H1 (cell line): Measurements from ENCODE around the gene NELL2. TPM values are rescaled to one million over a fixed set of nuclear protein-coding genes. Genes with fewer than 3 reads are reported as not detected.

Source experiments
- CTCF ChIA-PET: fragments of 300-600 bp; sonication (Branson Sonifier 250); formaldehyde crosslinking; loops from one replicate; lab custom pipeline; 2021; ENCODE audit not compliant: partially characterized antibody; lab: Charles Lee
- POLR2A ChIA-PET: fragments of 300-600 bp; sonication (Branson Sonifier 250); formaldehyde crosslinking; loops from one replicate; lab custom pipeline; 2021; ENCODE audit warnings: inconsistent platforms; ENCODE audit not compliant: partially characterized antibody; lab: Charles Lee
- DNase-seq, 2 experiments: peaks; one replicate each; pipeline versions ENCODE4 v3.0.0 to v3.0.0-alpha.2; 2010 to 2022; ENCODE audit warnings: low spot score in 2 of 2, low read depth in 1 of 2, mixed read lengths in 1 of 2
- FAIRE-seq: peaks from 2 replicates; lab custom pipeline; 2011; peaks lifted over from hg19 to GRCh38; lab: Jason Lieb, UNC
- H2AFZ ChIP-seq: 2 replicates; pipeline ENCODE4 v1.8.1; 2012; ENCODE audit warnings: low read length, inconsistent platforms
- H2AK5ac ChIP-seq: 2 replicates; pipeline ENCODE4 v1.6.1; 2013; ENCODE audit warnings: low read depth, low read length
- H2BK120ac ChIP-seq: replicated peaks from 2 replicates; pipeline ENCODE3; 2013; ENCODE audit warnings: low read depth, low read length, inconsistent platforms
- H2BK12ac ChIP-seq: 2 replicates; pipeline ENCODE4 v1.6.1; 2013; ENCODE audit warnings: low read depth, low read length
- H2BK15ac ChIP-seq: 2 replicates; pipeline ENCODE4 v1.6.1; 2013; ENCODE audit warnings: low read length
- H2BK20ac ChIP-seq: 2 replicates; pipeline ENCODE4 v1.6.1; 2013; ENCODE audit warnings: low read length
- H2BK5ac ChIP-seq: 2 replicates; pipeline ENCODE4 v1.6.1; 2013; ENCODE audit warnings: low read depth, low read length
- H3K14ac ChIP-seq: 2 replicates; pipeline ENCODE4 v1.6.1; 2013; ENCODE audit warnings: inconsistent platforms; ENCODE audit not compliant: insufficient read length
- H3K18ac ChIP-seq: 2 replicates; pipeline ENCODE4 v1.6.1; 2013; ENCODE audit warnings: low read length; ENCODE audit errors: extremely low read depth
- H3K23ac ChIP-seq: 2 replicates; pipeline ENCODE4 v1.6.1; 2013; ENCODE audit warnings: inconsistent platforms; ENCODE audit not compliant: insufficient read length
- H3K23me2 ChIP-seq: 2 replicates; pipeline ENCODE4 v1.6.1; 2013; ENCODE audit warnings: low read depth, low read length
- H3K27ac ChIP-seq: 2 replicates; pipeline ENCODE4 v1.6.1; 2011; ENCODE audit warnings: low read depth, low read length, inconsistent platforms
- H3K27me3 ChIP-seq, 4 experiments: replicated peaks in 1 of 4; 1 replicate in 1 of 4; 2 replicates in 3 of 4; pipeline versions ENCODE4 v1.6.1 to v1.8.1; 2011 to 2013; ENCODE audit warnings: low read length in 3 of 4, mild to moderate bottlenecking in 3 of 4, inconsistent platforms in 2 of 4, mixed read lengths in 2 of 4, moderate library complexity in 1 of 4; ENCODE audit not compliant: control insufficient read depth in 3 of 4, insufficient read depth in 3 of 4; ENCODE audit errors: extremely low read depth in 1 of 4
- H3K36me3 ChIP-seq, 4 experiments: 2 replicates each; pipeline versions ENCODE4 v1.6.1 to v1.8.1; 2011 to 2013; ENCODE audit warnings: mild to moderate bottlenecking in 4 of 4, low read length in 3 of 4, moderate library complexity in 2 of 4, control low read depth in 1 of 4, inconsistent platforms in 1 of 4; ENCODE audit not compliant: insufficient read depth in 4 of 4, control insufficient read depth in 2 of 4
- H3K4ac ChIP-seq: replicated peaks from 2 replicates; pipeline ENCODE3; 2013; ENCODE audit warnings: low read length, low read depth, mixed read lengths, inconsistent platforms; ENCODE audit not compliant: insufficient read length
- H3K4me1 ChIP-seq, 4 experiments: replicated peaks in 1 of 4; 1 replicate in 1 of 4; 2 replicates in 3 of 4; pipeline versions ENCODE4 v1.6.1 to v1.8.1; 2011 to 2013; ENCODE audit warnings: low read length in 3 of 4, inconsistent platforms in 2 of 4, mixed read lengths in 1 of 4; ENCODE audit not compliant: insufficient read depth in 4 of 4, control insufficient read depth in 3 of 4
- H3K4me2 ChIP-seq, 2 experiments: 2 replicates each; pipeline versions ENCODE4 v1.6.1 to v1.8.1; 2011 to 2013; ENCODE audit warnings: low read depth in 2 of 2, low read length in 2 of 2, control low read depth in 1 of 2, inconsistent platforms in 1 of 2, mild to moderate bottlenecking in 1 of 2; ENCODE audit not compliant: insufficient read depth in 1 of 2
- H3K4me3 ChIP-seq, 4 experiments: fragments of 200-600, 300-600 bp in 1 of 4; sonication (generic), shearing (Covaris generic), sonication (Bioruptor Twin) in 1 of 4; 2 replicates each; pipeline versions ENCODE4 v1.5.1 to v1.8.1; 2011 to 2016; ENCODE audit warnings: low read length in 4 of 4, low read depth in 3 of 4, control low read depth in 2 of 4, inconsistent platforms in 2 of 4, mild to moderate bottlenecking in 2 of 4, mixed read lengths in 1 of 4, moderate library complexity in 1 of 4; ENCODE audit not compliant: insufficient read depth in 2 of 4; ENCODE audit errors: extremely low read depth in 1 of 4
- H3K56ac ChIP-seq: replicated peaks from 2 replicates; pipeline ENCODE3; 2013; ENCODE audit warnings: low read depth, mild to moderate bottlenecking, mixed read lengths, low read length, inconsistent platforms; ENCODE audit not compliant: insufficient read length
- H3K79me1 ChIP-seq: 2 replicates; pipeline ENCODE4 v1.6.1; 2013; ENCODE audit warnings: low read depth, low read length, control low read depth
- H3K79me2 ChIP-seq, 2 experiments: 2 replicates each; pipeline versions ENCODE4 v1.6.1 to v1.8.1; 2012 to 2013; ENCODE audit warnings: low read length in 2 of 2, mild to moderate bottlenecking in 2 of 2, inconsistent platforms in 1 of 2; ENCODE audit not compliant: insufficient read depth in 2 of 2, control insufficient read depth in 1 of 2
- H3K9ac ChIP-seq, 4 experiments: replicated peaks in 1 of 4; 1 replicate in 1 of 4; 2 replicates in 3 of 4; pipeline versions ENCODE4 v1.6.1 to v1.8.1; 2011 to 2013; ENCODE audit warnings: low read depth in 3 of 4, low read length in 3 of 4, control low read depth in 2 of 4, mild to moderate bottlenecking in 2 of 4, moderate library complexity in 2 of 4, inconsistent platforms in 1 of 4; ENCODE audit errors: extremely low read depth in 1 of 4
- H3K9me3 ChIP-seq, 2 experiments: 2 replicates each; pipeline versions ENCODE4 v1.6.1 to v1.8.1; 2012 to 2013; ENCODE audit warnings: mild to moderate bottlenecking in 2 of 2, moderate library complexity in 2 of 2, control low read depth in 1 of 2, inconsistent platforms in 1 of 2, low read depth in 1 of 2, low read length in 1 of 2, mixed read lengths in 1 of 2; ENCODE audit not compliant: insufficient read depth in 2 of 2
- H4K20me1 ChIP-seq, 2 experiments: replicated peaks in 1 of 2; 2 replicates each; pipeline versions ENCODE3 to v1.8.1; 2011 to 2013; ENCODE audit warnings: inconsistent platforms in 2 of 2, low read length in 2 of 2, mild to moderate bottlenecking in 1 of 2; ENCODE audit not compliant: insufficient read depth in 2 of 2, control insufficient read depth in 1 of 2
- H4K5ac ChIP-seq: 2 replicates; pipeline ENCODE4 v1.6.1; 2013; ENCODE audit warnings: low read length, low read depth, mixed read lengths, inconsistent platforms; ENCODE audit not compliant: insufficient read length
- H4K8ac ChIP-seq: 2 replicates; pipeline ENCODE4 v1.8.0; 2013; ENCODE audit warnings: mild to moderate bottlenecking, moderate library complexity, low read length, inconsistent platforms; ENCODE audit not compliant: insufficient read depth; ENCODE audit errors: extremely low read depth
- H4K91ac ChIP-seq: replicated peaks from 2 replicates; pipeline ENCODE3; 2013; ENCODE audit warnings: low read length, mixed read lengths, inconsistent platforms; ENCODE audit not compliant: insufficient read length
- BRCA1 ChIP-seq: IDR thresholded peaks from 2 replicates; pipeline ENCODE4 v1.6.1; 2012; ENCODE audit warnings: low read depth, low read length, improper control_type of control experiment
- CHD1 ChIP-seq: IDR thresholded peaks from 2 replicates; pipeline ENCODE4 v1.6.1; 2012; ENCODE audit warnings: low read depth, low read length, improper control_type of control experiment
- GABPA ChIP-seq: IDR thresholded peaks from 2 replicates; pipeline ENCODE4 v1.6.1; 2011; ENCODE audit warnings: mild to moderate bottlenecking, low read length, moderate library complexity, borderline replicate concordance; ENCODE audit not compliant: insufficient read depth
- GTF2F1 ChIP-seq: IDR thresholded peaks from 2 replicates; pipeline ENCODE4 v1.6.1; 2012; ENCODE audit warnings: low read depth, low read length, improper control_type of control experiment, borderline replicate concordance
- JUND ChIP-seq: IDR thresholded peaks from 2 replicates; pipeline ENCODE4 v1.6.1; 2011; ENCODE audit warnings: mild to moderate bottlenecking, improper control_type of control experiment, low read length
- MAFK ChIP-seq: IDR thresholded peaks from 2 replicates; pipeline ENCODE4 v1.6.1; 2012; ENCODE audit warnings: low read depth, mild to moderate bottlenecking, improper control_type of control experiment, low read length
- NRF1 ChIP-seq: IDR thresholded peaks from 2 replicates; pipeline ENCODE4 v1.6.1; 2011; ENCODE audit warnings: mild to moderate bottlenecking, low read depth, low read length, improper control_type of control experiment
- RAD21 ChIP-seq, 2 experiments: IDR thresholded peaks in 1 of 2; conservative IDR thresholded peaks in 1 of 2; 2 replicates each; pipeline ENCODE4 v1.6.1; 2011; ENCODE audit warnings: low read depth in 2 of 2, low read length in 2 of 2, improper control_type of control experiment in 1 of 2, inconsistent platforms in 1 of 2, mild to moderate bottlenecking in 1 of 2, moderate library complexity in 1 of 2
- RBBP5 ChIP-seq: IDR thresholded peaks from 2 replicates; pipeline ENCODE4 v1.7.1; 2012; ENCODE audit warnings: low read depth, mild to moderate bottlenecking, inconsistent platforms, low read length, moderate library complexity, borderline replicate concordance
- RXRA ChIP-seq: IDR thresholded peaks from 2 replicates; pipeline ENCODE4 v1.6.1; 2011; ENCODE audit warnings: low read depth, mild to moderate bottlenecking, low read length, moderate library complexity; ENCODE audit not compliant: insufficient read depth
- SIRT6 ChIP-seq: IDR thresholded peaks from one replicate; pipeline ENCODE4 v1.7.1; 2012; ENCODE audit warnings: low read length, inconsistent platforms
- SP2 ChIP-seq: IDR thresholded peaks from 2 replicates; pipeline ENCODE4 v1.6.1; 2012; ENCODE audit warnings: mild to moderate bottlenecking, low read length, inconsistent platforms
- SP4 ChIP-seq: IDR thresholded peaks from 2 replicates; pipeline ENCODE4 v1.6.1; 2012; ENCODE audit warnings: low read length, inconsistent platforms
- TCF12 ChIP-seq: IDR thresholded peaks from 2 replicates; pipeline ENCODE4 v1.6.1; 2011; ENCODE audit warnings: low read depth, mild to moderate bottlenecking, low read length
- YY1 ChIP-seq: IDR thresholded peaks from 2 replicates; pipeline ENCODE4 v1.6.1; 2011; ENCODE audit warnings: low read depth, mild to moderate bottlenecking, low read length
- WGBS, 2 experiments: shearing (Covaris generic) in 1 of 2; methylation state at CpG; one replicate each; pipeline versions ENCODE4 v1.1.6 to v1.1.7; 2013 to 2015; ENCODE audit warnings: low lambda C conversion rate in 2 of 2, mixed read lengths in 2 of 2, inconsistent platforms in 1 of 2, low coverage in 1 of 2, missing lambda C conversion rate in 1 of 2; ENCODE audit not compliant: insufficient replicate concordance in 2 of 2, insufficient coverage in 1 of 2, insufficient read length in 1 of 2; ENCODE audit errors: extremely low coverage in 1 of 2, missing lambda C conversion rate in 1 of 2; 5-methylcytosine and 5-hydroxymethylcytosine counted together
- polyA plus RNA-seq, 7 experiments: library from polyadenylated mRNA; depleted of rRNA in 3 of 7; stranded (reverse) in 5 of 7; unstranded in 2 of 7; fragments of >200 nt in 5 of 7; fragments of 200-250 nt in 2 of 7; gene quantifications; 1 replicate in 5 of 7; 2 replicates in 1 of 7; 4 replicates in 1 of 7; pipeline versions ENCODE4 v1.2.1 to v1.2.3, GENCODE V29; 2011 to 2013; ENCODE audit warnings: missing spikeins in 2 of 7, mixed read lengths in 2 of 7
- total RNA-seq: library from RNA; stranded (reverse); fragmentation: NEBNext Ultra II Directional; extraction: Animal tissue kit (Norgen Biotek cat#: 25700); gene quantifications from 2 replicates; pipeline ENCODE4 v1.2.1, GENCODE V29; 2021

NELL2 gene
- total and polyA plus RNA-seq, 2 of the 8 experiments (the other 6 are each of a cell fraction or from before 2014, with no cell fraction given), result 54.2 to 56.8 TPM

DNA sequence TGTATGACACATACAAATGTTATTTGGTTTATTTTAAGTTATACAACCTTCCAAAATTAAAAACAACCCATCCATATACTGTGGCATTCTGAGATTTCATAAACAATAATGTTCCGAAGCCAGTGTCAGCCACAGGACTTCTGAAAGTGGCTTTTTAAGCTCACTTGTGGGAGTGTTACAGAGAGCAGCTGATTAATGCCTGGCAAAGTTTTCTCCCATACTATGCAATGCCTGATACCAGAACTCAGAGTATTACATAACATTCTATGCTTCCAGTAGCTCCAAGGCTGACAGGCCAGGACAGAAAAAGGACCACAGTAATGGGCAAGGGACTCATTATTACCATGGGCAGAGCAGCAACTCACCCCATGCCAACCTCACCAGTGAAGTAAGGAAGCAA is 29.3 kb downstream of the NELL2 start:
- peaks cover 0 to 2% (median under 1%) of the 10 kb centered on the region in 4 experiments; a peak in 3 of 7 replicates for H3K4me1 ChIP-seq
- no peaks in the 10 kb centered on the region for H3K36me3 ChIP-seq
- H3K4ac ChIP-seq, result no peak overlapping the region
- ChIA-PET CTCF (interaction anchor here (1.1 kb wide), 1 partner anchor 34 kb away, joined by 4 read pairs; no protein-coding TSS in a partner anchor), POLR2A (no interaction called here)
- DNase-seq (no peak), FAIRE-seq (no peak)
- no peak overlapping the region for H2AFZ ChIP-seq
- H3K27me3 ChIP-seq, result no peaks in the 10 kb centered on the region
- peaks cover 3% of the 10 kb centered on the region; the same call in 1 of the 2 replicates for H3K79me1 ChIP-seq
- WGBS, 2 experiments, result 93% methylated on average over 1 of the region's 1 CpG; no CpG with 5 or more reads in 1 of the 2 experiments
- H2BK12ac ChIP-seq, result no peak overlapping the region
- H2BK20ac ChIP-seq, result no peak overlapping the region
- no peaks in the 10 kb centered on the region for H3K23me2 ChIP-seq
- peaks cover 0 to 6% of the 10 kb centered on the region in 2 experiments for H4K20me1 ChIP-seq
- H4K91ac ChIP-seq, result no peak overlapping the region
- H3K27ac ChIP-seq, result no peak overlapping the region
- H3K4me2 ChIP-seq, result no peak overlapping the region
- H3K79me2 ChIP-seq, result peaks cover 3 to 6% of the 10 kb centered on the region in 2 experiments; a peak in 3 of 4 replicates
- H3K23ac ChIP-seq, result no peak overlapping the region
- H3K18ac ChIP-seq, result no peak overlapping the region
- H3K9ac ChIP-seq, result no peak overlapping the region
- H2BK5ac ChIP-seq, result no peak overlapping the region
- H2BK120ac ChIP-seq, result no peak overlapping the region
- no peak overlapping the region for H3K14ac ChIP-seq
- no peak overlapping the region for H2BK15ac ChIP-seq
- no peak overlapping the region for H4K5ac ChIP-seq
- H3K4me3 ChIP-seq, result no peak overlapping the region
- H3K56ac ChIP-seq, result no peak overlapping the region
- H3K9me3 ChIP-seq, result no peaks in the 10 kb centered on the region
- H4K8ac ChIP-seq, result no peak overlapping the region
- H2AK5ac ChIP-seq, result no peak overlapping the region
- TF ChIP-seq RBBP5 (no peak), SP2 (no peak), JUND (no peak), BRCA1 (no peak), NRF1 (no peak), MAFK (no peak), SP4 (no peak), YY1 (no peak), GTF2F1 (no peak), RAD21 (IDR thresholded peaks at IDR 0.05 in 1 of 2, conservative IDR thresholded peaks at IDR 0.05 in 1 of 2; ENCODE audit: low read depth in 2 of 2, low read length in 2 of 2) (no peak), TCF12 (no peak), RXRA (no peak), CHD1 (no peak), SIRT6 (no peak), GABPA (no peak)
